ENCODE results near the gene GALNTL6.

DNA sequence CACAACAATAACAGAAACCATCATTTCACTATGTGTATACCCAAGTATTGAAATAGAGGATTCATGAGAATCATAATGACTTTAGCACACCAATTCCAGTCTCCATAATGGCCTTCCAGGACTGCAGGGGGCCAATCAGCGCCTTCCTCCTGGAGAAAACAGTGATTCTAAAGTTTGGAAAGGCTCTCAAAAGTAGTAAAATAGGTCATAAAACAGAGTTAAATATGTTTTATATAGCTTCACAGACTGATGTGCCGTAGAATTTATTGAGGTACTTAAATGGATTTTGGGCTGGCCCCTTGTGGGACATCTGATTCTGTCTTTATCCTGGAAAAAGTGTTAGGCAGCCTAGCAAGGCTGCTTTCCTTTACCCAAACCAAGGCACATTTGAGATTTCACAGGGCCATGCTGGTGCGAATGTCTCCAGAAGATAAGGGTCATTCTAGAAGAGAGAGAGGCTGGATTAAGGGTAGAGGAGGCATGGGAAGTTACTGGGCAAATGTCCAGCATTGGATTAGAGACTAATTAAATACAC lies 543.9 kb downstream of the GALNTL6 start:
- TF ChIP-seq, protein P1, sequence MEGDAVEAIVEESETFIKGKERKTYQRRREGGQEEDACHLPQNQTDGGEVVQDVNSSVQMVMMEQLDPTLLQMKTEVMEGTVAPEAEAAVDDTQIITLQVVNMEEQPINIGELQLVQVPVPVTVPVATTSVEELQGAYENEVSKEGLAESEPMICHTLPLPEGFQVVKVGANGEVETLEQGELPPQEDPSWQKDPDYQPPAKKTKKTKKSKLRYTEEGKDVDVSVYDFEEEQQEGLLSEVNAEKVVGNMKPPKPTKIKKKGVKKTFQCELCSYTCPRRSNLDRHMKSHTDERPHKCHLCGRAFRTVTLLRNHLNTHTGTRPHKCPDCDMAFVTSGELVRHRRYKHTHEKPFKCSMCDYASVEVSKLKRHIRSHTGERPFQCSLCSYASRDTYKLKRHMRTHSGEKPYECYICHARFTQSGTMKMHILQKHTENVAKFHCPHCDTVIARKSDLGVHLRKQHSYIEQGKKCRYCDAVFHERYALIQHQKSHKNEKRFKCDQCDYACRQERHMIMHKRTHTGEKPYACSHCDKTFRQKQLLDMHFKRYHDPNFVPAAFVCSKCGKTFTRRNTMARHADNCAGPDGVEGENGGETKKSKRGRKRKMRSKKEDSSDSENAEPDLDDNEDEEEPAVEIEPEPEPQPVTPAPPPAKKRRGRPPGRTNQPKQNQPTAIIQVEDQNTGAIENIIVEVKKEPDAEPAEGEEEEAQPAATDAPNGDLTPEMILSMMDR (conservative IDR thresholded peaks at IDR 0.05; ENCODE audit: low read length), result no peak
- TF ChIP-seq EZH2phosphoT487 (IDR thresholded peaks at IDR 0.05; ENCODE audit: borderline replicate concordance), result no peak
